Midbrain (tissue), 1 donor: Measurements from ENCODE around the gene KNDC1.
A peak's percentile ranks its signal among the peaks of the same experiment; 100 is the strongest.

Experiments used
- DNase-seq: peaks from one replicate; lab custom pipeline; 2025; lab: John Stamatoyannopoulos, UW

Gene KNDC1

DNA sequence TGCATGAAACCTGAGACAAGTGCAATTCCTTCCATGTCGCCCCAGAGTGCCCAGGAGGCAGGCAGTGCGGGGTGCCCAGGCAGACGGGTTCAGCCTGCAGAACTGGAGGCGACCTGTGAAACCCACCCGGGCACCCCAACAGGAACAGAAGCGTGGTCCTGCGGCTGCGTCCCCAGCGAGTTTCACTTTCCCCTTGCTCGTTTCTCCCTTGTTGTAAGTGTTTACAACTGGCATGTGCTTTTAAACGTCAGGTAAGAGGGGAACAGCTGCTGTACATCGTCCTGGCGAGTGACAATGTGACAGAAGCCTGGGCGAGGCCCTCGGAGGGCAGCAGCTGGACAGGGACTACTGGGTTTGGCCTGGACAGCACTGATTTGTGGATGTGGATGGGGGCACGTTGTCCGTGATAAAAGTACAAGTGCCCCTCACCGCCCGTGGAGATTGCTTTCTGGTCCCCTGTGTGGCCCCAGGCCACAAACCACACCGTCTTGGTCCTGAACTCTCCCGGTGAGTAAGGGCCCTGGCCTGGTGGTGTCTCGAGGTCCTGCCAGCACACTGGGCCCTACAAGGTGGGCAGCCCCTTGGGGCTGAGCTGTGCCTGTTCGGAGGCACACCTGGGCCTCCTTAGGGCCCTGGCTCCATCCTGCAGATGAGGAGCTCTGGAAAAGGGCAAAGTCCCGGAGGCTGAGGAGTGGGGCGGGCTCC lies 81.6 kb downstream of the KNDC1 start:
- DNase-seq, result no peak

- DNase-seq, result no peak
These were observed 82.8 kb downstream of the KNDC1 start for GRCh38 chr10:133242611-133243356.

DNA sequence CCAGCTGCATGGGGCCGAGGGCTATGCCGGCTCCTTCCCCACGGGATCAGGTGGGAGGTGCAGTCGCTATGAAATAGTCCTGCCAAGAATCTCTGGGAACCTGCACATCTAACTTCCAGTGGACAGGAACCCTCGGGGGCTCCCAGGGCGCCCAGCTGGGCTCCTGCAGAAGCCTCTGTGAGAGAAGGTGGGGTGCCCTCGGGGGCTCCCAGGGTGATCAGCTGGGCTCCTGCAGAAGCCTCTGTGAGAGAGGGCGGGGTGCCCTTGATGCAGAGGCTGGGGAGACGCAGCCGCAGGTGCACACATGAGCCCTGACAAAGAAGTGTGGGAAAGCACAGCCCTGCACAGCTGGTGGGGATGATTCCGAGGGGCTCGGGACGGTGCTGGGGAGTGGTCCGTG lies 83.6 kb downstream of the KNDC1 start:
- DNase-seq, result no peak

DNA sequence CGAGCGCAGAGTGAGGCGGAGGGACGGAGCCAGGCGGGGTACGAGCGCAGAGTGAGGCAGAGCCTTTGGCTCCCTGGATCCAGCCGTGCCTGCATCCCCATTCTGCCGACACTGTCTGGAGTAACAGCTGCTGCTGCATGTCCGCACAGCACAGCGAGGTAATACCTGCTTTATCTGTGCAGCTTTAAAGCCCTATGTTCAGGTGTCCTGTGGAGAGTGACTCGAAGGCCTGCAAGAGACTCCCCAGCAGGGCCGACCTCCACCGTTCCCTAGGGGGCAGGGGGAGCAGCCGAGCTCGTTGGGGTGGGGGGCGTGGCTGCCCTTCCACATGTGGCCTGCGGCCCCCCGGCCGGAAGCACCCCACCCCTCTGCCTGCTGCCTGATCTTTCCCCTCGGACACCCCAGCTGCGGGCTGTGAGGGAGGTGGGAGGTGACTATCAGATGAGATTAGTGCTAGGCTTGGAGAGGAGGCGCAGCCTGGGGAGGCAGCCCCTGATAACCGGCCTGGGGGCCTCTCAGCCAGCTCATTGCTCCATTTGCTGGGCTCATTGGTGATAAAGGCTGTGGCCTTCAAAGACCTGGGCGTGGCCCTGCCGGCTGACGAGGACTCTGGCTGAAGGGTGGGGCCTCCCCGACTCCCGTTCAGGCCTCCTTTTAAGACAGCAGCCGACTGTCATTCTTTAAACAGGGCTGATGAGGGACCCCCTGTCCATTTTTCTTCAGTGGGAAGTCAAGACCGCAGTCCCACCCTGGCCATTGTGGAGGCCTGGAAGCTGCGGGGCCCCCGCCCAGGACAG lies 85.6 kb downstream of the KNDC1 start:
- DNase-seq, result no peak

DNA sequence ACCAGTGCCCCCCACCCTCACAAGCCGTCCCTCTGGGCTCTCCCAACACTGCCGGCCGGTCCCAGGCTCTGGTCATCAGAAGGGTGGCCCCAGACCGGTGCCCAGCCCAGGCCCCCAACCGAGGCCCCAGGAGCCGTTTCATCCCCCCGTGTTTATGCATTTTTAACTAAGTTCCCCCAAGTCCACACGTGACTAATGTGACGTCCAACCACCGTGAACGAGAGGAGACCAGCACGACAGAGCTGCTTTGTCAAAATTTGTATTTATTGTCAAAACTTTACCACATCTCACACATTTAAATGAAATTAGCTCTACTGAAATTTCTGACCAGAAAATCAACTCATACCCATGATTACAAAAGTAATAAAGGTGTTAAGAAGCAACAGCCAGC lies 86.2 kb downstream of the KNDC1 start:
- no peak for DNase-seq

GRCh38 chr10:133247681-133248333 lies 87.8 kb downstream of the KNDC1 start:
- no peak for DNase-seq

DNA sequence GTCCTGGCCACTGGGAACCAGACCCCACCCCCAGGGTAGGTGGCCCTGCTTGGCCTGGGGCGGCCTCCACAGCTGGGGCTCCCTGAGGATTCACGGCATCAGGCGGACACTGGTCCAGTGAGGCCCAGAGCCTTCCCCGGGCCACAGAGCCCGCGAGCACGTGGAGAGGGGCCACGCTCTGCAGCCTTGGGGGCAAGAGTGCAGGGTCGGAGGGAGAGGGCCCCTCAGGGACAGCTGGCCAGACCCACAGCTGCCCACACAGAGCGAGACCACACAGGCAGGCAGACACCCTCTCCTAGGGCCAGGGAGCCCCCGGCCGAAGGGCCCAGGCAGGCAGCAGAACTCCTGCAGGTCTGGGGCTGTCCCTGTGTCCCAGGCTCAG lies 88.3 kb downstream of the KNDC1 start:
- DNase-seq, result no peak

DNA sequence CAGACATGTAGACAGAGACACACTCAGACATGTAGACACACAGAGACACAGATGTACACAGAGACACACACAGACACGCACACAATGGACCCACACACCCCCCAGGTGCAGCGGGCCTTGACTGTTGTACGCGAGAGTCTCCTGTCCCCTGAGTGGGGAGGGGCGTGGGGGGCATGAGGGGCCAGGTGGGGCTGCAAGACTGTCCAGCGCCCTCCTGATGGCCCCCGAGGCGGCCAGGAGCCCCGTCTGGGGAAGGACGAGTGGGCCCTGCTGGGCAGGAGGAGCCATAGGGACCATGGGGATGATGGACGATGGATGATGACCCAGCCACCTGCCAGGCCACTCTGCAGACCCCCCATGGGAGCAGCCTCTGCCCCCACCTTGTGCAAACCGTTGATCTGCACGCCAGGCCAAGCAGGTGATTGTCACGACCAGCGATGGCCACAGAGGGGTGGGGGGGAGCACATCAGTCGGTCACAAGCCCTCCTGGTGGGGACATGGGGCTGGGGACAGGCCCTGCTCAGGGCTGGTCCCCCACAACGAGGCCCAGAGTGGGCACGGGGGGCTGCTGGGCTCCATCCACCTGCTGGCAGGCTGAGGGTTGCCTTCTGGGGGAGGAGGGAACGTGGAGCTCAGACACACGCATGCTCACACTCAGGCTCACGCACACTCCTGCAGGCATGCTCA lies 89.2 kb downstream of the KNDC1 start:
- no peak for DNase-seq

GRCh38 chr10:133249975-133250754 lies 90.1 kb downstream of the KNDC1 start:
- no peak for DNase-seq

DNA sequence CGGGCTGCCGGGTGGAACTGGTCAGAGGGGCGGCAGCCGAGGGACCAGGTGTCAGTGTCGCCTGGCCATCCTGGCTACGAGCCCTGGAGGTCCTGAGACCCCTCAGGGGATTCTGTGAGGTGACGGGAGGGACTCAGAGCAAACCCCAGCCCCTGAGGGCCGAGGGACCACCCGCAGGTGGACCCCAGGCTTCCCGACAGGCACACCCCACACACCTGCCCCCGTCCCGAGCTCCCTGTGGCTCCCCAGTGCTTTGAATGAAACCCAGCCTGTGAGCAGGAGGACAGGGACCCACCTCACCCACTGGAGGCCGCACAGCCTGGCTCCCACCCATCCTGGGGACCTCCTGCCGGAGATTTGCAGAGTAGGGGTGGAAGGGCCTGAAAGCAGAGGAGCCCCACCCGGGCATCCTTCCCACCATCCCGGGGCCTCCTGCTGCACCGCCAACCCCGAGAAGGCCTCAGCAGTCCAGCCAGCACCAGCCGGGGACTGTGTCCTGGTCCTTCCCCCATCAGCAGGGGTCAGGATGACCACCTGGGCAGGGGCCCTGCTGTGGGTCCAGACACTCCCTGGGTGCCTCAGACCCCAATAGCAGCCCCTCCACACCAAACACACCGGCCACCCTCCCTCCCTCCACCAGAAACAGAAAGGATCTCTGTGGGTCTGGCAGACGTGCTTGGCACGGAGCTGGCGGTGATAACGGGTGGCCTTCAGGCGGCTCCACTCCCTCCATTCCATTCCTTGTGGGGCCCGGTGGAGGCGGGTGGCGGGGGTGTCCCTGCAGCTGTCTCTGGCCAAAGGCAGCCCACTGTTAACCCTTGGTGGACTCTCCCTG lies 91.6 kb downstream of the KNDC1 start:
- DNase-seq, result no peak

DNA sequence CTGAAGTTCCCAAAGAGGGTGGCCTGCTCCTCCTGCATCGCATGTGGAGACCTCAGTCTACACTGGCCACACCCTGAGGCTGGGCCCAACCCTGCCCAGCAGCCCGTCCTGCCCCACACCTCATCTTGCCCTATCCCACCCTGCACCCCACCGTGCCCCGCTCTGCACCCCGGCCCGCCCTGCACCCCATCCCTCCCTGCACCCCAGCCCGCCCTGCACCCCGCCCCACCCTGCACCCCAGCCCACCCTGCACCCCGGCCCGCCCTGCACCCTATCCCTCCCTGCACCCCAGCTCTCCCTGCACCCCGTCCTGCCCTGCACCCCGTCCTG lies 92.2 kb downstream of the KNDC1 start:
- DNase-seq, result no peak

DNA sequence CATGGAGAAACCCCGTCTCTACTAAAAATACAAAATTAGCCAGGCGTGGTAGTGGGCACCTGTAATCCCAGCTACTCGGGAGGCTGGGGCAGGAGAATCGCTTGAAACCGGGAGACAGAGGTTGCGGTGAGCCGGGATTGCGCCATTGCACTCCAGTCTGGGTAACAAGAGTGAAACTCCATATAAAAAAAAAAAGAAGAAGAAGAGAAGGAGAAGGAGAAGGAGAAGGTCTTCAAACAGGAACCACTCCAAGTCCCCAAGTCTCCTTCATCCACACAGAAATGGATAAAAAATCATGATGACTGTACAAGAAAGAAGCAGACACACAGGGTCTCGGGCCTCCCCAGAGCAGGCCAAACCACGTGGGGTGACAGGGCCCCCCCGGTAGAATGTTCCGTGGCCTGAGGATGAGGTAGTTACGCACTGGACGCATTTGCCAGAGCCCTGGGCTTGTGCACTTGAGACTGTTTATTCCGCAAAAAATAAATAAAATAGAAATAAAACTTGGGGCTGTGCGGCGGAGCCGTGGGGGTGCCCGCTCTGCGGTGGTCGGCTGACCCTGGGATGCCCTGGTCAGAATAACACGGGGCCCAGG lies 93.4 kb downstream of the KNDC1 start:
- DNase-seq, result no peak

GRCh38 chr10:133254421-133255120 lies 94.6 kb downstream of the KNDC1 start:
- DNase-seq, result no peak

DNA sequence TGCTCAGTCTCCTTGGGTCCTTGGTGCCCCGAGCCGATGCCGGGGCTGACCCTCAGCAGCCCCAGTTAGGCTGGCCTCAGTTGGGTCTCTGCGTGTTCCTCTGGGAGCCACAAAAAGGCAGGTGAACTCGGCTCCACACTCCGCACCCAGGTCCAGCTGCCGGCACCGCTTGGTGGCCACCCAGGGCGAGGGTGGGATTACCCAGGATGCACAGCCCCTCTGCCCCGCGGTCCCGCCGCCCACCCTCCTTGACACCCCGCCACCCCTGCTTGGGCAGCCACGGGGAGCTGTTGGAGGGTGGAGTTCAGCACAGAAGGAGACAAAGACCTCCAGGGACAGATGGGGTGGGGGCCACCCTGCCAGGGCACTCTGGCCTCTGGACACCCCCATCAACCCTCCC lies 95.3 kb downstream of the KNDC1 start:
- DNase-seq, result no peak

DNA sequence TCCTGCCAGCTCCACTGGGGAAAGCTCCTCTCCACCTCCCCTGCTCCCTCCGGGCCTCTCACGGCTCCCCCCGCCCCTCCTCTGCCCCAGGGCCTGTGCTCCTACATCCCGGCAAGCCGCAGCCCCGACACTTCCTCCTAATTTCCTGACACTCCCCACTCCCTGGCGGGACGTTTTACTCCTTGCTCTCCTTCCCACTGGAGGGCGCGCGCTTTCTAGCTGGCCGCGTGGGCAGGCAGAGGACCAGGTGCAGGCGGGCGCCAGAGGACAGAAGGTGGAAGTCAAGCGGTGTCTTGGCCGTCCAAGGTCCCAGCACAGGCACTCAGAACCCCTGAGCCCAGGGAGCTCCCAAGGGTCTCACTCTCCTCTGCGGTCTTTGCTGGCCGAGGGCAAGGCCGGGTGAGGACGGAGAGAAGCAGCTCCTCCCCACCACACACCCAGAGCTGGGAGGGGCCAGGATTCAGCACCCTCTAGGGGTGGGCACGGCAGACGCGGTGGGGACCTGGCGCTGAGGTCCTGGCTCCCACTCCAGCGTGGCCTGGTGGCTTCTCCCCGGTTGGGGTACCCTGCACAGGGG lies 97.6 kb downstream of the KNDC1 start:
- DNase-seq, result peak; percentile 10

DNA sequence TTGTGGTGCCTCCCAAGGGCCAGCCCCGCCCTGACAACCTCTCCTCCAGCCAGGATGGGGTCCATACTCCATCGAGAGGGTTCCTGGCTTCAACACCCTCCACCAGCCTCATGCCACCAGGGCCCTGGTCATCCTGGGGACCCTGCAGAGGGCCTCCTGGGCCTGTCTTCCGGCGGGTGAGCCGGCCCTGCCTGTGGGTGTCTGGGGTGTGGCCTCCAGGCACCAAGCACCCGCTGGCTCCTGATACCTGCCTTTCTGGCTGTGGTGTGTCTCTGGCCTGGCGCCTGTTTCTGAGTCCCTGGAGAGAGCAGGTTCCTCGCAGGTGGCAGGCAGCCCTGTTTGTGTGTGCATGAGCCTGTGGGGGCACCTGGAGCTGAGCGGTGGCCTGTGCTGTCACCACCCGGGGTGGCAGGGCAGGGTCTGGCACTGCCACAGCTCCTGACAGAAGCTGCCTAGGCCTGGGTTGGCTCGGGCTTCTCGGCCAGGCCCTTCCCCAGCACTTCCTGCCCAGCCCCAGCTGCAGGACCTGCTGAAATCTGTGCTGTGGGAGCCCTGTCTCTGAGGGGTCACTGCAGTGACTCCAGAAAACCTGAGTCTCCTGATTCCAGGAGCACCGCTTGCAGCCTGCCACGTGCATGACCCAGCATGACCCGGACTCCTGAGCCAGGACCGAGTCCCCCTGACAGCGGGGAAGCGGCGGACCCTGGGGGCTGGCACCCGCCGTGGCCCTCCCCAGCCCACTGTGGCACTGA lies 98.2 kb downstream of the KNDC1 start:
- no peak for DNase-seq

DNA sequence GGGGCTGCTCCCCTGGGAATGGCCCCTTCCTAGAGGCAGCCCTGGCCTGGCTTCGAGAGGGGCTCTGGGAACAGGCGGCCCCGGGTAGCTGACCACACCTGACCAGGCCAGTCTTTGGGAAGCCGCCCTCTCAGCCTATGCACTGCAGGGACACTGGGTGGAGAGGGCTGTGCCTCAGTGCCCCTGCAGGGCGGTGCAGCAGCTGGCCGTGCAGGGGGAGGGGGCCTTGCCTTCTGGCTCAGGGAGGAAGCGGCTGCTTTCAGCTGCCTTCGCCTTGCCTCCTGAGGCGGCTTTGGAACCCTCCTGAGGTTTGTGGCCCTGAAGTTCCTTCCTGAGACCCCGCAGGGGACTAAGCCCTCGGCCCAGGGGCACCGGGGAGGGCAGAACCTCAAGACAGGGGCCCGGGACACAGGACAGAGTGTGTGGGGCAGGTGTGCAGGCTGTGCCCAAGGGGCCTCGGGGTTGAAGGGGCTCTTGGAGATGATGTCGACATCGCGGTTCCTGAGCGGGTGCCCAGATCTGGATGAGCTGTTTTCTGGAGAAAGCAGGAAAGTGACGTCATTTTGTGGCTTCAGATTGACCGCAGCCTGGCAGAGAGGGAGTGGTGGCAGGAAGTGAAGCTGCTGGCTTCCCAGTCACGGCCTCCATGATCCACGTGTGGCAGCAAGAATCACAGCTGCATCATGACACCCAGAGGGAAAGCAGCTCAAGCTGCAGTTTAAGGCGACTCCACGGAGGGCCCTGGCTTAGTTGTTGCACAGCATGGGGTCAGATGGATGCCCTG lies 99.0 kb downstream of the KNDC1 start:
- DNase-seq, result peak; percentile 29
